H1 (cell line): Measurements from ENCODE around the gene PC. TPM values are rescaled to one million over a fixed set of nuclear protein-coding genes. Genes with fewer than 3 reads are reported as not detected.

Experiments used
- CTCF ChIA-PET: fragments of 300-600 bp; sonication (Branson Sonifier 250); formaldehyde crosslinking; loops from one replicate; lab custom pipeline; 2021; ENCODE audit not compliant: partially characterized antibody; lab: Charles Lee
- POLR2A ChIA-PET: fragments of 300-600 bp; sonication (Branson Sonifier 250); formaldehyde crosslinking; loops from one replicate; lab custom pipeline; 2021; ENCODE audit warnings: inconsistent platforms; ENCODE audit not compliant: partially characterized antibody; lab: Charles Lee
- DNase-seq, 2 experiments: peaks; one replicate each; pipeline versions ENCODE4 v3.0.0 to v3.0.0-alpha.2; 2010 to 2022; ENCODE audit warnings: low spot score in 2 of 2, low read depth in 1 of 2, mixed read lengths in 1 of 2
- FAIRE-seq: peaks from 2 replicates; lab custom pipeline; 2011; peaks lifted over from hg19 to GRCh38; lab: Jason Lieb, UNC
- H2AFZ ChIP-seq: 2 replicates; pipeline ENCODE4 v1.8.1; 2012; ENCODE audit warnings: low read length, inconsistent platforms
- H2AK5ac ChIP-seq: 2 replicates; pipeline ENCODE4 v1.6.1; 2013; ENCODE audit warnings: low read depth, low read length
- H2BK120ac ChIP-seq: replicated peaks from 2 replicates; pipeline ENCODE3; 2013; ENCODE audit warnings: low read depth, low read length, inconsistent platforms
- H2BK12ac ChIP-seq: 2 replicates; pipeline ENCODE4 v1.6.1; 2013; ENCODE audit warnings: low read depth, low read length
- H2BK15ac ChIP-seq: 2 replicates; pipeline ENCODE4 v1.6.1; 2013; ENCODE audit warnings: low read length
- H2BK20ac ChIP-seq: 2 replicates; pipeline ENCODE4 v1.6.1; 2013; ENCODE audit warnings: low read length
- H2BK5ac ChIP-seq: 2 replicates; pipeline ENCODE4 v1.6.1; 2013; ENCODE audit warnings: low read depth, low read length
- H3K14ac ChIP-seq: 2 replicates; pipeline ENCODE4 v1.6.1; 2013; ENCODE audit warnings: inconsistent platforms; ENCODE audit not compliant: insufficient read length
- H3K18ac ChIP-seq: 2 replicates; pipeline ENCODE4 v1.6.1; 2013; ENCODE audit warnings: low read length; ENCODE audit errors: extremely low read depth
- H3K23ac ChIP-seq: 2 replicates; pipeline ENCODE4 v1.6.1; 2013; ENCODE audit warnings: inconsistent platforms; ENCODE audit not compliant: insufficient read length
- H3K23me2 ChIP-seq: 2 replicates; pipeline ENCODE4 v1.6.1; 2013; ENCODE audit warnings: low read depth, low read length
- H3K27ac ChIP-seq: 2 replicates; pipeline ENCODE4 v1.6.1; 2011; ENCODE audit warnings: low read depth, low read length, inconsistent platforms
- H3K27me3 ChIP-seq, 4 experiments: replicated peaks in 1 of 4; 1 replicate in 1 of 4; 2 replicates in 3 of 4; pipeline versions ENCODE4 v1.6.1 to v1.8.1; 2011 to 2013; ENCODE audit warnings: low read length in 3 of 4, mild to moderate bottlenecking in 3 of 4, inconsistent platforms in 2 of 4, mixed read lengths in 2 of 4, moderate library complexity in 1 of 4; ENCODE audit not compliant: control insufficient read depth in 3 of 4, insufficient read depth in 3 of 4; ENCODE audit errors: extremely low read depth in 1 of 4
- H3K36me3 ChIP-seq, 4 experiments: 2 replicates each; pipeline versions ENCODE4 v1.6.1 to v1.8.1; 2011 to 2013; ENCODE audit warnings: mild to moderate bottlenecking in 4 of 4, low read length in 3 of 4, moderate library complexity in 2 of 4, control low read depth in 1 of 4, inconsistent platforms in 1 of 4; ENCODE audit not compliant: insufficient read depth in 4 of 4, control insufficient read depth in 2 of 4
- H3K4ac ChIP-seq: replicated peaks from 2 replicates; pipeline ENCODE3; 2013; ENCODE audit warnings: low read length, low read depth, mixed read lengths, inconsistent platforms; ENCODE audit not compliant: insufficient read length
- H3K4me1 ChIP-seq, 4 experiments: replicated peaks in 1 of 4; 1 replicate in 1 of 4; 2 replicates in 3 of 4; pipeline versions ENCODE4 v1.6.1 to v1.8.1; 2011 to 2013; ENCODE audit warnings: low read length in 3 of 4, inconsistent platforms in 2 of 4, mixed read lengths in 1 of 4; ENCODE audit not compliant: insufficient read depth in 4 of 4, control insufficient read depth in 3 of 4
- H3K4me2 ChIP-seq, 2 experiments: 2 replicates each; pipeline versions ENCODE4 v1.6.1 to v1.8.1; 2011 to 2013; ENCODE audit warnings: low read depth in 2 of 2, low read length in 2 of 2, control low read depth in 1 of 2, inconsistent platforms in 1 of 2, mild to moderate bottlenecking in 1 of 2; ENCODE audit not compliant: insufficient read depth in 1 of 2
- H3K4me3 ChIP-seq, 4 experiments: fragments of 200-600, 300-600 bp in 1 of 4; sonication (generic), shearing (Covaris generic), sonication (Bioruptor Twin) in 1 of 4; 2 replicates each; pipeline versions ENCODE4 v1.5.1 to v1.8.1; 2011 to 2016; ENCODE audit warnings: low read length in 4 of 4, low read depth in 3 of 4, control low read depth in 2 of 4, inconsistent platforms in 2 of 4, mild to moderate bottlenecking in 2 of 4, mixed read lengths in 1 of 4, moderate library complexity in 1 of 4; ENCODE audit not compliant: insufficient read depth in 2 of 4; ENCODE audit errors: extremely low read depth in 1 of 4
- H3K56ac ChIP-seq: replicated peaks from 2 replicates; pipeline ENCODE3; 2013; ENCODE audit warnings: low read depth, mild to moderate bottlenecking, mixed read lengths, low read length, inconsistent platforms; ENCODE audit not compliant: insufficient read length
- H3K79me1 ChIP-seq: 2 replicates; pipeline ENCODE4 v1.6.1; 2013; ENCODE audit warnings: low read depth, low read length, control low read depth
- H3K79me2 ChIP-seq, 2 experiments: 2 replicates each; pipeline versions ENCODE4 v1.6.1 to v1.8.1; 2012 to 2013; ENCODE audit warnings: low read length in 2 of 2, mild to moderate bottlenecking in 2 of 2, inconsistent platforms in 1 of 2; ENCODE audit not compliant: insufficient read depth in 2 of 2, control insufficient read depth in 1 of 2
- H3K9ac ChIP-seq, 4 experiments: replicated peaks in 1 of 4; 1 replicate in 1 of 4; 2 replicates in 3 of 4; pipeline versions ENCODE4 v1.6.1 to v1.8.1; 2011 to 2013; ENCODE audit warnings: low read depth in 3 of 4, low read length in 3 of 4, control low read depth in 2 of 4, mild to moderate bottlenecking in 2 of 4, moderate library complexity in 2 of 4, inconsistent platforms in 1 of 4; ENCODE audit errors: extremely low read depth in 1 of 4
- H3K9me3 ChIP-seq, 2 experiments: 2 replicates each; pipeline versions ENCODE4 v1.6.1 to v1.8.1; 2012 to 2013; ENCODE audit warnings: mild to moderate bottlenecking in 2 of 2, moderate library complexity in 2 of 2, control low read depth in 1 of 2, inconsistent platforms in 1 of 2, low read depth in 1 of 2, low read length in 1 of 2, mixed read lengths in 1 of 2; ENCODE audit not compliant: insufficient read depth in 2 of 2
- H4K20me1 ChIP-seq, 2 experiments: replicated peaks in 1 of 2; 2 replicates each; pipeline versions ENCODE3 to v1.8.1; 2011 to 2013; ENCODE audit warnings: inconsistent platforms in 2 of 2, low read length in 2 of 2, mild to moderate bottlenecking in 1 of 2; ENCODE audit not compliant: insufficient read depth in 2 of 2, control insufficient read depth in 1 of 2
- H4K5ac ChIP-seq: 2 replicates; pipeline ENCODE4 v1.6.1; 2013; ENCODE audit warnings: low read length, low read depth, mixed read lengths, inconsistent platforms; ENCODE audit not compliant: insufficient read length
- H4K8ac ChIP-seq: 2 replicates; pipeline ENCODE4 v1.8.0; 2013; ENCODE audit warnings: mild to moderate bottlenecking, moderate library complexity, low read length, inconsistent platforms; ENCODE audit not compliant: insufficient read depth; ENCODE audit errors: extremely low read depth
- H4K91ac ChIP-seq: replicated peaks from 2 replicates; pipeline ENCODE3; 2013; ENCODE audit warnings: low read length, mixed read lengths, inconsistent platforms; ENCODE audit not compliant: insufficient read length
- BACH1 ChIP-seq: IDR thresholded peaks from 2 replicates; pipeline ENCODE4 v1.6.1; 2012; ENCODE audit warnings: low read length, improper control_type of control experiment
- JUND ChIP-seq: IDR thresholded peaks from 2 replicates; pipeline ENCODE4 v1.6.1; 2011; ENCODE audit warnings: mild to moderate bottlenecking, improper control_type of control experiment, low read length
- MAFK ChIP-seq: IDR thresholded peaks from 2 replicates; pipeline ENCODE4 v1.6.1; 2012; ENCODE audit warnings: low read depth, mild to moderate bottlenecking, improper control_type of control experiment, low read length
- TAF7 ChIP-seq: optimal IDR thresholded peaks from 2 replicates; pipeline ENCODE3; 2011; ENCODE audit warnings: low read depth, mild to moderate bottlenecking, inconsistent platforms, low read length, moderate library complexity, borderline replicate concordance
- WGBS, 2 experiments: shearing (Covaris generic) in 1 of 2; methylation state at CpG; one replicate each; pipeline versions ENCODE4 v1.1.6 to v1.1.7; 2013 to 2015; ENCODE audit warnings: low lambda C conversion rate in 2 of 2, mixed read lengths in 2 of 2, inconsistent platforms in 1 of 2, low coverage in 1 of 2, missing lambda C conversion rate in 1 of 2; ENCODE audit not compliant: insufficient replicate concordance in 2 of 2, insufficient coverage in 1 of 2, insufficient read length in 1 of 2; ENCODE audit errors: extremely low coverage in 1 of 2, missing lambda C conversion rate in 1 of 2; 5-methylcytosine and 5-hydroxymethylcytosine counted together
- polyA plus RNA-seq, 7 experiments: library from polyadenylated mRNA; depleted of rRNA in 3 of 7; stranded (reverse) in 5 of 7; unstranded in 2 of 7; fragments of >200 nt in 5 of 7; fragments of 200-250 nt in 2 of 7; gene quantifications; 1 replicate in 5 of 7; 2 replicates in 1 of 7; 4 replicates in 1 of 7; pipeline versions ENCODE4 v1.2.1 to v1.2.3, GENCODE V29; 2011 to 2013; ENCODE audit warnings: missing spikeins in 2 of 7, mixed read lengths in 2 of 7
- total RNA-seq: library from RNA; stranded (reverse); fragmentation: NEBNext Ultra II Directional; extraction: Animal tissue kit (Norgen Biotek cat#: 25700); gene quantifications from 2 replicates; pipeline ENCODE4 v1.2.1, GENCODE V29; 2021

Gene PC
- total and polyA plus RNA-seq, 2 of the 8 experiments (the other 6 are each of a cell fraction or from before 2014, with no cell fraction given) = 11.5 to 27.5 TPM

GRCh38 chr11:66891851-66892660 is 66.1 kb downstream of the PC start:
- Histone ChIP-seq H3K23ac (no peak overlapping the region), H3K4ac (no peak overlapping the region), H3K4me3 (no peak overlapping the region), H4K8ac (no peak overlapping the region), H3K4me1 (peaks cover 0 to 9% (median 4%) of the 10 kb centered on the region in 4 experiments; a peak in 5 of 7 replicates), H2AFZ (no peak overlapping the region), H3K23me2 (no peaks in the 10 kb centered on the region), H3K9ac (no peak overlapping the region), H2BK120ac (no peak overlapping the region), H2BK20ac (no peak overlapping the region), H2AK5ac (no peak overlapping the region), H3K56ac (no peak overlapping the region), H3K18ac (no peak overlapping the region; the same call in 1 of the 2 replicates), H2BK12ac (no peak overlapping the region), H3K27ac (no peak overlapping the region), H2BK5ac (0 out of 2 replicates have a peak overlapping the region, but pooled peaks have one; percentile 6), H3K36me3 (no peaks in the 10 kb centered on the region), H4K5ac (no peak overlapping the region)
- no peak for DNase-seq
- CTCF ChIA-PET = interaction anchor here (0.7 to 6.4 kb wide), 4 partner anchors 11 to 40 kb away, joined by 3 to 50 read pairs (median 4); no protein-coding TSS in a partner anchor
- TF ChIP-seq BACH1 = peak; percentile 99
- TF ChIP-seq MAFK = peak; percentile 94
- TF ChIP-seq JUND = 0 out of 2 replicates have a peak, but pooled peaks have one; percentile 30
- no peak for TF ChIP-seq TAF7
- TF ChIP-seq, all 59 proteins: peak for 3
- H4K20me1 ChIP-seq = no peaks in the 10 kb centered on the region
- H3K27me3 ChIP-seq = no peaks in the 10 kb centered on the region
- no peak for FAIRE-seq
- H3K4me2 ChIP-seq = no peak overlapping the region
- 89% methylated on average over 14 of the region's 14 CpGs; no CpG with 5 or more reads in 1 of the 2 experiments for WGBS, 2 experiments
- POLR2A ChIA-PET = interaction anchor here (1.2 kb wide), 1 partner anchor 8 kb away, joined by 3 read pairs; no protein-coding TSS in a partner anchor
- H3K14ac ChIP-seq = no peak overlapping the region
- no peak overlapping the region for H4K91ac ChIP-seq
- H3K79me1 ChIP-seq = no peaks in the 10 kb centered on the region
- no peaks in the 10 kb centered on the region for H3K79me2 ChIP-seq
- 0 out of 2 replicates have a peak overlapping the region, but pooled peaks have one; percentile 92 for H2BK15ac ChIP-seq
- no peaks in the 10 kb centered on the region for H3K9me3 ChIP-seq
